HUES64 (cell line): ENCODE data around the gene FMNL3.
A peak's percentile ranks its signal among the peaks of the same experiment; 100 is the strongest.
"Not testable (repeated sequence)": the region's sequence is repeated elsewhere in the genome, so short reads cannot be mapped to it uniquely, and the experiment has no call there.

ENCODE experiments used
- H3K27ac ChIP-seq: 2 replicates; pipeline ENCODE4 v1.7.0; 2013; ENCODE audit warnings: low read depth, low read length, inconsistent platforms
- H3K27me3 ChIP-seq: 2 replicates; pipeline ENCODE4 v1.6.1; 2013; ENCODE audit warnings: mild to moderate bottlenecking, low read length; ENCODE audit not compliant: insufficient read depth
- H3K36me3 ChIP-seq: 2 replicates; pipeline ENCODE4 v1.6.1; 2013; ENCODE audit warnings: mild to moderate bottlenecking, low read length; ENCODE audit not compliant: insufficient read depth
- H3K4me1 ChIP-seq: 2 replicates; pipeline ENCODE4 v1.6.1; 2013; ENCODE audit warnings: mild to moderate bottlenecking, low read length, moderate library complexity; ENCODE audit not compliant: insufficient read depth
- H3K4me3 ChIP-seq: 2 replicates; pipeline ENCODE4 v1.5.1; 2013; ENCODE audit warnings: mild to moderate bottlenecking, low read length, moderate library complexity
- H3K9ac ChIP-seq: 2 replicates; pipeline ENCODE4 v1.6.1; 2013; ENCODE audit warnings: mild to moderate bottlenecking, low read depth, low read length
- H3K9me3 ChIP-seq: 2 replicates; pipeline ENCODE4 v1.6.1; 2013; ENCODE audit warnings: low read depth, low read length; ENCODE audit not compliant: insufficient read depth
- WGBS: fragments of 150-250, 120-280 bp; methylation state at CpG from one replicate; pipeline ENCODE4 v1.1.7; 2013; ENCODE audit warnings: missing lambda C conversion rate; 5-methylcytosine and 5-hydroxymethylcytosine counted together

FMNL3 gene

DNA sequence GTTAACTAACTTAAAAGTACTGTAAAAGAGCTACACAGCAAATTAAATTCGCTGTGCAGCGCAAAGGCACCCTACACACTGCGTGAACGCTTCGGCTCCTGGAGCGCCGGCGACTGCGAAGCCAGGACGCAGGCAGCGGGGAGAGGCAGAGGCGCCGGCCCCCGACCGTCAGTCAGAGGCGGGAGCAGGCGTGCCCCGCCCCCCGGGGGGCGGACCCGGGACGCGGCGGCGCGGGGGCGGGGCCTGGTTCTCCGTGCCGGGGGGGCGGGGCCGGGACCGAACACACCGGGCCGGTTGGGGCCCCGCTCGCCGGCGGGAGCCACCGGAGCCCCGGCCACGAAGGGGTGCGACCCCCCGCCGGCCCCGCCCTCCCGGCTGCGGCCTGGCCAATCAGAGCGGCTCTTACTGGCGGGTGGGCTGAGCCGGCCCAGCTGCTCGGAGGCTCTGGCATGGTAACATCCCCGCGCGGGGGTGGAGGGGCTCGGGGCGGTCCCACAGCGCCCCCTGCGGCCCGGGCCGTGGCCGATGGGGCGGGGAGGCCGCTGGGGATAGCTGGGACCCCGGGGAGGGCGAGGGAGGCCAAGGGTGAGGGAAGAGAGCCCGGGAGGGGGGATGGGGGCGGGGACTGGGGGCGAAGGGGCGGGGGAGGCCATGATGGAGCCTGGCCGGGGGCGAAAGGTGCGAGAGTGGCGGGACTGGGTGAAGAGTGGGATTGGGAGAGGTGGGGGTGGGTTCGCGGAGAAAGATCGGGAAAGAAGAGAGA is 83.9 kb downstream of the FMNL3 start, which contains the start of gene PRPF40B:
Gene PRPF40B, plus strand, starts transcription at position 420 of the 763 bp plus-strand sequence. Its CDS starts 30 bp downstream, at position 450.
- Histone ChIP-seq H3K9ac (peak within 1 kb of the TSS; percentile 67), H3K4me1 (peaks cover 15% of the 10 kb centered on the region), H3K9me3 (no peaks in the 10 kb centered on the region), H3K27ac (peak within 1 kb of the TSS; percentile 79), H3K27me3 (peaks cover 10% of the 10 kb centered on the region), H3K4me3 (peak within 1 kb of the TSS; percentile 84), H3K36me3 (no peaks in the 10 kb centered on the region)
- WGBS, result 1% methylated on average over 73 of the region's 76 CpGs

- H3K9ac ChIP-seq, result peak overlapping the region; percentile 53
- no peaks in the 10 kb centered on the region for H3K9me3 ChIP-seq
- peaks cover 10% of the 10 kb centered on the region for H3K27me3 ChIP-seq
- WGBS, result 2% methylated on average over 22 of the region's 22 CpGs
- H3K4me3 ChIP-seq, result peak overlapping the region; percentile 84
- peak overlapping the region; percentile 70 for H3K27ac ChIP-seq
- peaks cover 15% of the 10 kb centered on the region for H3K4me1 ChIP-seq
- H3K36me3 ChIP-seq, result no peaks in the 10 kb centered on the region
These were observed 84.6 kb downstream of the FMNL3 start for GRCh38 chr12:49622501-49623141.

DNA sequence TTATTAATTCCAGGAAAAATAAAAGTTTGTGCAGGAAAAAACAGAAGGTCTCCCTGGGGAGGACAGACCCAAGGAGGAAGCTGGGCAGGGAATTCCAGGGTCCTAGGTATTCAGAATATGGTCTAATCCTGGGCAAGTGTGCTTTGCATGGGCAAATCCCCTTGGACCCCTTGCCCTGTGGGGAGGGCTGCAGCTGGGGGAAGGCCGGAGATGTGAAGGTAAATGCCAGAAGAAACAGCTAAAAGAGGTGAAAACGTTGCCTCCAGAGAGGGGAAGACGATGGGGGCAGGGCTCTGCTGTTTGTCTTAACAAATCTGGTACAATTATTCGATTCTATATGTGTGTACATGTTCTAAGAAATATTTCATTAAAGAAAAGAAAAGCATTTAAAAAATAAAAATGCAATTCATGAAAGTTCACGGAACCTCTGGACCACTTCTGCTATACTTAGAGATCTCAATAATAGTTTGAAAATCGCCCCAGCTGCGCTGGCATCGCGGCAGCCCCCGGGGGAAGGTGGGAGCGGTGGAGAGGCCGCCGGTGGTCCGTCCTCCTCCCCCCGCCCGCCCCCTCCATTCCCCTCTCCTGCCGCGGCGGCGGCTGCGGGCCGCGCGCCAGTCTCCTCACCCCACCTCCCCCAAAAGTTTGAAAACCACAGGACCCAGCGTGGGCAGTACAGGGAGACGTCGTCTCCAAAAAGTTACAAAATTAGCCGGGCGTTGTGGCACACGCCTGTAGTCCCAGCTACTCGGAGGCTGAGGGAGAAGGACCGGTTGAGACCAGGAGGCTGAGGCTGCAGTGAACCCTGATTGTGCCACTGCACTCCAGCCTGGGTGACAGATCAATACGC is 85.3 kb downstream of the FMNL3 start:
- H3K4me3 ChIP-seq, result peak overlapping the region; percentile 84
- H3K4me1 ChIP-seq, result peaks cover 15% of the 10 kb centered on the region
- peak overlapping the region; percentile 53 for H3K9ac ChIP-seq
- H3K27me3 ChIP-seq, result peaks cover 10% of the 10 kb centered on the region
- WGBS, result 28% methylated on average over 30 of the region's 33 CpGs
- H3K36me3 ChIP-seq, result no peaks in the 10 kb centered on the region
- H3K9me3 ChIP-seq, result no peaks in the 10 kb centered on the region
- peak overlapping the region; percentile 70; the same call in 1 of the 2 replicates for H3K27ac ChIP-seq

DNA sequence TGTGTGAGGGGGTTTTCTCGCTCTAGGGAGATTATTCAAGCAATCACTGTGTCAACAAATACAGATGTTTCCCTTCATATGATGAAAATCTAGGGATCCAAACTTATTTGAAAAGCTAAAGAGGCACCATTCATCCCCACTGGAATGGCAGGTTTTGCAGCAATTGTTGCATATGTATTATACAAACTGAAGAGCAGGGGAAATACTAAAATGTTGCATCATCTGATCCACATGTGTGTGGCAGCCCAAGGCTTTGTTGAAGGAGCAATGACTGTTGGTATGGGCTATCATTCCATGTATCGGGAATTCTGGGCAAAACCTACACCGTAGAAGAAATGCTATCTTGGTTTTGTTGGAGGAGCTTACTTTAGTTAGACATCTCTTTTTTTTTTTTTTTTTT is 87.9 kb downstream of the FMNL3 start:
- H3K27ac ChIP-seq, result no peak overlapping the region
- H3K4me3 ChIP-seq, result no peak overlapping the region
- H3K9me3 ChIP-seq, result no peaks in the 10 kb centered on the region
- H3K27me3 ChIP-seq, result peaks cover 10% of the 10 kb centered on the region
- no peaks in the 10 kb centered on the region for H3K36me3 ChIP-seq
- H3K9ac ChIP-seq, result no peak overlapping the region
- peaks cover 15% of the 10 kb centered on the region for H3K4me1 ChIP-seq
- 100% methylated on average over 2 of the region's 3 CpGs for WGBS

DNA sequence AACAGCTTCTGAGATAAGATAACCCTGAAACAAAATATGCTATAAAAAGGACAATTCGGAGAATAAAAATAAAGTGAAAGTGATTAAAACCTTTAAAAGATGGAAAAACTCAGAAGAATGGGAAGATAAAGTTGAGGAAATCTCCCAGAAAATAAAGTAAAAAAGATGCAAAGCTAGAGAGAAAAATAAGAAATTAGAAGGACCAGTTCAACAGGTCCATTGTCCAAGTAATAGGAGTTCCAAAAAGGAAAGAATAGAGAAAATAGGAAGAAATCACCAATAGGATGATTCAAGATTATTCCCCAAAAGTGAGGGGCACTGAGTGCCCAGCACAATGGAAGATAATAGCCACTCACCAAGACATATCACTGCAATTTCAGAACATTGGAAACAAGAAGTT is 88.6 kb downstream of the FMNL3 start:
- no peaks in the 10 kb centered on the region for H3K9me3 ChIP-seq
- no peak overlapping the region for H3K27ac ChIP-seq
- peaks cover 10% of the 10 kb centered on the region for H3K27me3 ChIP-seq
- H3K36me3 ChIP-seq, result no peaks in the 10 kb centered on the region
- H3K4me1 ChIP-seq, result peaks cover 9% of the 10 kb centered on the region; the same call in 1 of the 2 replicates
- no peak overlapping the region for H3K9ac ChIP-seq
- 92% methylated on average over 1 of the region's 1 CpG for WGBS
- H3K4me3 ChIP-seq, result no peak overlapping the region

DNA sequence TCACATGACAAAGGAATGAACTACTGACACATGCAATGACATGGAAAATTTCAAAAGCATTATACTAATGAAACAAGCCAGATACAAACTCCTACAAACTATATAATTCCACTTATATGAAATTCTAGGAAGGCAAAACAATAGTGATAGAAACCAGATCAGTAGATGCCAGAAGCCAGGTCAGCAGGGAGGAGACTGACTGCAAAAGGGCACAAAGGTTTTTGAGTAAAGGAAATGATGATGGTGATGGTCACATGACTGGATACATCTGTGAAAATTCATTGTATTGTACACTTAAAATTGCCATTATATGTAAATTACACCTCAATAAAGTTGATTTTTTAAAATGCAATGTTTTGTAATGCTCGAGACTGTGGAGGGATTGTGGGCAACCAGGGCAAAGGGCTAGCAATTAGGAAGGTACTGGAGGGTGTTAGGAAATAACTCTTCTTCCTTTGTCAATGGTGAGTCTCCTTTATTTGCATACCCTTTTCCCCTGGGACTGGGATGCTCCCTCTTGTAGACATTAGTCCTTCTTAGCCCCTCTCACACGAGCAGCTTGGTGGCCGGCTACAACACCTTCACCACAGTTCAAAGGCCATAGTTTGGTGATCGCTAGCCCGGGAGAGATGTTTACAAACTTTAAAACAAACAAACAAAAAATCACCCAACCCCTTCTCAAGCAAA is 90.5 kb downstream of the FMNL3 start:
- Histone ChIP-seq H3K9me3 (no peaks in the 10 kb centered on the region), H3K27me3 (peaks cover 8% of the 10 kb centered on the region), H3K36me3 (no peaks in the 10 kb centered on the region), H3K4me1 (peaks cover 6% of the 10 kb centered on the region; the same call in 1 of the 2 replicates), H3K9ac (no peak overlapping the region), H3K4me3 (no peak overlapping the region), H3K27ac (no peak overlapping the region)
- WGBS, result 66% methylated on average over 5 of the region's 5 CpGs

GRCh38 chr12:49615725-49616124 is 91.5 kb downstream of the FMNL3 start:
- Histone ChIP-seq H3K4me1 (peaks cover 2% of the 10 kb centered on the region; the same call in 1 of the 2 replicates), H3K27ac (no peak overlapping the region), H3K36me3 (no peaks in the 10 kb centered on the region), H3K9me3 (no peaks in the 10 kb centered on the region), H3K4me3 (no peak overlapping the region), H3K27me3 (no peaks in the 10 kb centered on the region), H3K9ac (no peak overlapping the region)
- WGBS, result 98% methylated on average over 6 of the region's 7 CpGs

DNA sequence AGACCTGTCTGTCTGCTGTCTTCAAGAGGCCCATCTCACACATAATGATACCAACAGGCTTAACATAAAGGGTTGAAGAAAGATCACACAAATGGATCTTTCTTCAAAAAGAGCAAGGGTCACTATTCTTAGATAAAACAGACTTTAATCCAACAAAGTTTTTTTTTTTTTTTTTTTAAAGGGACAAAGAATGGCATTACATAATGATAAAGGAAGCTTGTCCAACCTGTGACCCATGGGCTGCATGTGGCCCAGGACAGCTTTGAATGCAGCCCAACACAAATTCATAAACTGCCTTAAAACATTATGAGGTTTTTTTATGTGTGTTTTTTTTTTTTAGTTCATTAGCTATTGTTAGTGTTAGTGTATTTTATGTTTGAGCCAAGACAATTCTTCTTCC is 95.0 kb downstream of the FMNL3 start:
- Histone ChIP-seq H3K36me3 (no peaks in the 10 kb centered on the region), H3K4me3 (no peak overlapping the region), H3K27me3 (no peaks in the 10 kb centered on the region), H3K9ac (no peak overlapping the region), H3K9me3 (no peaks in the 10 kb centered on the region), H3K27ac (no peak overlapping the region), H3K4me1 (no peaks in the 10 kb centered on the region)

- H3K9ac ChIP-seq, H3K4me3 ChIP-seq, H3K27ac ChIP-seq, H3K27me3 ChIP-seq, H3K36me3 ChIP-seq, H3K4me1 ChIP-seq, H3K9me3 ChIP-seq: not testable (repeated sequence)
- WGBS, result 93% methylated on average over 4 of the region's 4 CpGs
These were observed 96.4 kb downstream of the FMNL3 start for GRCh38 chr12:49610785-49611184.

DNA sequence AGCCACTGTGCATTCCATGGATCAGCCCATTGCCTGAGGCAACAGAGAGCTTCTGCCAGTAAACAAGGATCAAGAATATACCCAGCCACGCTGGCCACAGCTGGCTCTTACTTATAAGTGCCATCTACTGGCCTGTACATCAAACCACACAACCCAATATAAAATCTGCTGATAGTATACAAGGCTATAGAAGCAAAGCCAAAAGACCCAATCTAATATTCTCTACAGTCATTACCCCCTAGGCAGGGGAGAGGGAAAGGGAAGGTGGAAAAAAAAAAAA is 97.4 kb downstream of the FMNL3 start:
- Histone ChIP-seq H3K36me3 (no peaks in the 10 kb centered on the region), H3K9ac (no peak overlapping the region), H3K4me1 (no peaks in the 10 kb centered on the region), H3K27me3 (no peaks in the 10 kb centered on the region), H3K9me3 (no peaks in the 10 kb centered on the region), H3K27ac (no peak overlapping the region), H3K4me3 (no peak overlapping the region)
- 59% methylated on average over 1 of the region's 1 CpG for WGBS
